Glutamatergic neuron (in vitro differentiated cells): Measurements from ENCODE around the gene LOC128125822.
A peak's percentile ranks its signal among the peaks of the same experiment; 100 is the strongest.
"Not testable (repeated sequence)": the region's sequence is repeated elsewhere in the genome, so short reads cannot be mapped to it uniquely, and the experiment has no call there.

Experiments
- DNase-seq: peaks from one replicate; pipeline ENCODE4 v3.0.0; 2022
- H3K27ac Mint-ChIP-seq: one replicate; pipeline ENCODE4 v1.8.0; 2020; ENCODE audit warnings: mild to moderate bottlenecking, mixed read lengths, inconsistent platforms; ENCODE audit not compliant: unreplicated experiment
- H3K27me3 Mint-ChIP-seq: one replicate; pipeline ENCODE4 v1.8.0; 2020; ENCODE audit warnings: mild to moderate bottlenecking, moderate library complexity, mixed read lengths, inconsistent platforms; ENCODE audit not compliant: unreplicated experiment
- H3K36me3 Mint-ChIP-seq: one replicate; pipeline ENCODE4 v1.8.0; 2020; ENCODE audit warnings: mild to moderate bottlenecking, mixed read lengths, inconsistent platforms; ENCODE audit not compliant: unreplicated experiment
- H3K4me1 Mint-ChIP-seq: one replicate; pipeline ENCODE4 v1.8.0; 2020; ENCODE audit warnings: mild to moderate bottlenecking, low read depth, mixed read lengths, inconsistent platforms; ENCODE audit not compliant: unreplicated experiment
- H3K4me3 Mint-ChIP-seq: one replicate; pipeline ENCODE4 v1.8.0; 2020; ENCODE audit warnings: mild to moderate bottlenecking, mixed read lengths, inconsistent platforms; ENCODE audit not compliant: unreplicated experiment
- H3K9me3 Mint-ChIP-seq: one replicate; pipeline ENCODE4 v1.8.0; 2020; ENCODE audit warnings: mild to moderate bottlenecking, moderate library complexity, mixed read lengths, inconsistent platforms; ENCODE audit not compliant: unreplicated experiment
- TF ChIP-seq, protein P1 (sequence below): fragments of 200-600 bp; sonication (generic); IDR thresholded peaks from one replicate; pipeline ENCODE4 v1.5.0; 2021; ENCODE audit not compliant: partially characterized antibody, unreplicated experiment

The LOC128125822 gene

DNA sequence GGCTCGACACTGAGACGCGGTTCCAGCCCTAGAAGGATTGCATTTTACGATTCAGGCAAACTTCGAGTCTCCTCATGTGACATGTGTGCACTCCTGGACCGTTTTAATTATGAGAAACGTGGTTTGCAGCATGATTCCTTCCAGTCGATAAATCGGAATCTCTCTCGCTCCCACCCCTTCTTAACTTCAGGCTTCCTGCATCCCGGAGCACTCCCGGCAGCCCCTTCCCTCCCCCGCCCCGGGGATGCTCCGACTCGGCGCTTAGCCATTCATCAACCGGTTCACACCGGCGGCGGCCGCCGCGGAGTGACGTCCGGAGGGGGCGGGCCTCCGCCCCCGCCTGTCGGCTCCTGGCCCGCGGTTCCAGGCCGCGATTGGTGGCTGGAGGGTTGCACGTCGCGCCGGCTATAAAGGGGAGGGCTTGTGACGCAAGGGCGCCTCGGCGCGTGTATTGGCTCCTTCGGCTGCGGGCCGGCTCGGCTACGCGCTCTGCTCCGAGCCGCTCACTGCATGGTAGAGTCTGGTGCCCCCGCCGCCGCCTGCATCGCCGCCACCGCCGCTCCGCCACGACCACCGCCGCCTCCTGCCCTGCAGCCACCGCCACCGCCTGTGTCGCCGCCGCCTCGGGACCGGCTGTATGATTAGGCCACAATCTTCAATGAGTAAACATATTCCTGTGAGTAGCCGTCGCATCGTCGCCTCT, at the start of gene LOC128125822, which contains the start of gene PTP4A1:
Gene LOC128125822, plus strand, starts transcription at position 437 of the 703 bp plus-strand sequence.
Gene PTP4A1, plus strand, starts transcription at position 437 of the 703 bp plus-strand sequence. CDS start 4,401 bp downstream, outside the sequence.
- peak within 1 kb of the TSS; percentile 93 for H3K27ac Mint-ChIP-seq
- peaks cover 4% of the 10 kb centered on the region for H3K36me3 Mint-ChIP-seq
- H3K4me3 Mint-ChIP-seq = peak within 1 kb of the TSS; percentile 86
- peak; percentile 98 for DNase-seq
- TF ChIP-seq, protein P1, sequence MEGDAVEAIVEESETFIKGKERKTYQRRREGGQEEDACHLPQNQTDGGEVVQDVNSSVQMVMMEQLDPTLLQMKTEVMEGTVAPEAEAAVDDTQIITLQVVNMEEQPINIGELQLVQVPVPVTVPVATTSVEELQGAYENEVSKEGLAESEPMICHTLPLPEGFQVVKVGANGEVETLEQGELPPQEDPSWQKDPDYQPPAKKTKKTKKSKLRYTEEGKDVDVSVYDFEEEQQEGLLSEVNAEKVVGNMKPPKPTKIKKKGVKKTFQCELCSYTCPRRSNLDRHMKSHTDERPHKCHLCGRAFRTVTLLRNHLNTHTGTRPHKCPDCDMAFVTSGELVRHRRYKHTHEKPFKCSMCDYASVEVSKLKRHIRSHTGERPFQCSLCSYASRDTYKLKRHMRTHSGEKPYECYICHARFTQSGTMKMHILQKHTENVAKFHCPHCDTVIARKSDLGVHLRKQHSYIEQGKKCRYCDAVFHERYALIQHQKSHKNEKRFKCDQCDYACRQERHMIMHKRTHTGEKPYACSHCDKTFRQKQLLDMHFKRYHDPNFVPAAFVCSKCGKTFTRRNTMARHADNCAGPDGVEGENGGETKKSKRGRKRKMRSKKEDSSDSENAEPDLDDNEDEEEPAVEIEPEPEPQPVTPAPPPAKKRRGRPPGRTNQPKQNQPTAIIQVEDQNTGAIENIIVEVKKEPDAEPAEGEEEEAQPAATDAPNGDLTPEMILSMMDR = no peak
- H3K9me3 Mint-ChIP-seq = peaks cover 15% of the 10 kb centered on the region
- peaks cover 7% of the 10 kb centered on the region for H3K4me1 Mint-ChIP-seq
- peaks cover 12% of the 10 kb centered on the region for H3K27me3 Mint-ChIP-seq

DNA sequence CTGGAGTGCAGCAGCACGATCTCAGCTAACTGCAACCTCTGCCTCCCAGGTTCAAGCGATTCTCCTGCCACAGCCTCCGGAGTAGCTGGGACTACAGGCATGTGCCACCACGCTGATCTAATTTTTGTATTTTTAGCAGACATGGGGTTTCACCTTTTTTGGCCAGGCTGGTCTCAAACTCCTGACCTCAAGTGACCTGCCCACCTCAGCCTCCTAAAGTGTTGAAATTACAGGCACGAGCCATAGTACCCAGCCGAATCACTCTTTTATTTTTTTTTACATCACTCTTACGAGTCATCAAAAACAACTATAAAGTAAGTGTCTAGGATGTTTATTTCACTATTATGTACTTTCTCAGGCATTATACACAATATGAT, 49.4 kb upstream of the LOC128125822 start:
- not testable (repeated sequence) for H3K27me3 Mint-ChIP-seq, H3K4me1 Mint-ChIP-seq, H3K4me3 Mint-ChIP-seq, H3K9me3 Mint-ChIP-seq, H3K36me3 Mint-ChIP-seq, H3K27ac Mint-ChIP-seq, DNase-seq

DNA sequence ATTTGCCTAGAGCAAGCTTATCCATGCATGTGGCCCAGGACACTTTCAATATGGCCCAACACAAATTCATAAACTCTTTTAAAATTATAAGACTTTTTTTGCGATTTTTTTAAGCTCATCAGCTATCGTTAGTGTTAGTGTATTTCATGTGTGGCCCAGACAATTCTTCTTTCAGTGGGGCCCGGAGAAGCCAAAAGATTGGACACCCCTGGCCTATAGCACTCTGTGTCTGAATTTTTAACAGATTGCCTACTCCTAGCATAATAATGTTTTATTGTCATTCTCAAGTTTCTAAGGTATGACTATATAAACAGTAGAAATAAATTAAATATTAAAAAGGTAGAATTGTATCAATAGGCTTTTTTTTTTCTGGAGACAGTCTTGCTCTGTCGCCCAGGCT, 48.6 kb upstream of the LOC128125822 start:
- TF ChIP-seq, protein P1 = no peak
- DNase-seq = no peak
- H3K36me3 Mint-ChIP-seq = no peaks in the 10 kb centered on the region
- H3K4me3 Mint-ChIP-seq = no peak overlapping the region
- H3K9me3 Mint-ChIP-seq = no peaks in the 10 kb centered on the region
- peaks cover 2% of the 10 kb centered on the region for H3K27me3 Mint-ChIP-seq
- no peak overlapping the region for H3K27ac Mint-ChIP-seq
- H3K4me1 Mint-ChIP-seq = no peaks in the 10 kb centered on the region

DNA sequence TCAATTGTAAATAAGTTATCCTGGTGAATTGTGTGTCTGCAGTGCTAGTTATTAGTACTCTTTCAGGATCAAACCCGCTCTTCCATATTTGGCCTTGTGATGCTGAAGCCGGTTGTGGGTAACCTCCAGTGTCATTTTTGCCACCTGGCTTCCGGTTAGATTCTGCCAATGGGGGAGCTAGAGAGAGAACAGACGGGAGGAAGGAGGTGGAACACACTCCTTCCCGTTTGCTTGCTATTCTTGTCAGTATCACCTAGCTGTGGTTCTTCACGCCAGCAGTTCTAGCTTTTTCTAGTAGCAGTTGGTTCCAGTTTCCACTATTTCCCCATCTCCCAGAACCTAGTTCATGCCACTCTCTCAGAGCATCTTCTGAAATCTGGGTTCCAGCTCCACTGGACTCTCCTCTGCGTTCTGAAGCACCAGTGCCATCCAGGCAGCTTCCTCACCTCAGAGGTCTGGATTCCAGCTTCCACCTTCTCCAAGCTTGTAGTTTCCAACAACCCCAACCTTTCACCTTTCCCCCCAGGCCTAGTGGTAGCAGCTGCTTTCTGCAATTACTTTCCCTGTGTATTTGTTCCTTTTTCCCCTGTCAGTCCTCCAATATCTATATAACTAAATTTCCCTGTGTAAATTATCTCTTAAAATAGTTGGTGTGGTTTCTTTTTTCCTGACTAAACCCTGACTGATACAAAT, 46.9 kb upstream of the LOC128125822 start:
- Mint-ChIP-seq H3K9me3 (no peaks in the 10 kb centered on the region), H3K4me3 (no peak overlapping the region), H3K4me1 (no peaks in the 10 kb centered on the region), H3K27ac (no peak overlapping the region), H3K36me3 (no peaks in the 10 kb centered on the region), H3K27me3 (peaks cover 2% of the 10 kb centered on the region)
- TF ChIP-seq, protein P1 = no peak
- DNase-seq = no peak

DNA sequence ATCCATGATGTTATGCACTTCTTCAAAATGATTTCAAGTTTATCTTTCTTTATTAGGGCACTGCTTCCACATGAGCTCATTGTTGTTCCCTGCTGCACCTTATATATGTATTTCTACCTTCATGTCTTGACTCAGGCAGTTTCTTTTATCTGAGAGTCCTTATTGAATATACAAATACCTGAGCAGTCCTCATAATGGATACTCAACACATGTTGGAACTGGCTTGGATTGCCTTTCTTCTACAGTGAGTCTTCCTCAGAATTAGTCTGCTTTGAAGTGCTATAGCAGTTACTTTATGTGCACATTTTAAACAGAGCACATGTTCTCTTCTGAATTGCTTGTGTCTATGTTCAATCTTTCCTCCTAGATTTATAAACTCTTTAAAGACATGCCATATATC, 45.3 kb upstream of the LOC128125822 start:
- Mint-ChIP-seq H3K4me3 (no peak overlapping the region), H3K27ac (no peak overlapping the region), H3K27me3 (no peaks in the 10 kb centered on the region), H3K4me1 (no peaks in the 10 kb centered on the region), H3K36me3 (no peaks in the 10 kb centered on the region), H3K9me3 (no peaks in the 10 kb centered on the region)
- TF ChIP-seq, protein P1 = no peak
- no peak for DNase-seq
